PFSK-1 (cell line): Measurements from ENCODE around the gene STON2.

Experiments
- POLR2AphosphoS5 ChIP-seq: IDR thresholded peaks from 2 replicates; pipeline ENCODE4 v1.6.1; 2012; ENCODE audit warnings: low read depth, mild to moderate bottlenecking, control low read depth, low read length, moderate library complexity
- TAF1 ChIP-seq: IDR thresholded peaks from 2 replicates; pipeline ENCODE4 v1.6.1; 2012; ENCODE audit warnings: low read length, control low read depth, borderline replicate concordance; ENCODE audit not compliant: insufficient read depth
- TF ChIP-seq, protein P1 (sequence below), 2 experiments: IDR thresholded peaks; 2 replicates each; pipeline versions ENCODE4 v1.6.1 to v1.8.0; 2011 to 2012; ENCODE audit warnings: low read depth in 2 of 2, low read length in 2 of 2, control low read depth in 1 of 2, inconsistent platforms in 1 of 2, mild to moderate bottlenecking in 1 of 2, moderate library complexity in 1 of 2; ENCODE audit not compliant: insufficient read depth in 1 of 2

- TF ChIP-seq TAF1 (no peak), POLR2AphosphoS5 (no peak)
- TF ChIP-seq, protein P1, sequence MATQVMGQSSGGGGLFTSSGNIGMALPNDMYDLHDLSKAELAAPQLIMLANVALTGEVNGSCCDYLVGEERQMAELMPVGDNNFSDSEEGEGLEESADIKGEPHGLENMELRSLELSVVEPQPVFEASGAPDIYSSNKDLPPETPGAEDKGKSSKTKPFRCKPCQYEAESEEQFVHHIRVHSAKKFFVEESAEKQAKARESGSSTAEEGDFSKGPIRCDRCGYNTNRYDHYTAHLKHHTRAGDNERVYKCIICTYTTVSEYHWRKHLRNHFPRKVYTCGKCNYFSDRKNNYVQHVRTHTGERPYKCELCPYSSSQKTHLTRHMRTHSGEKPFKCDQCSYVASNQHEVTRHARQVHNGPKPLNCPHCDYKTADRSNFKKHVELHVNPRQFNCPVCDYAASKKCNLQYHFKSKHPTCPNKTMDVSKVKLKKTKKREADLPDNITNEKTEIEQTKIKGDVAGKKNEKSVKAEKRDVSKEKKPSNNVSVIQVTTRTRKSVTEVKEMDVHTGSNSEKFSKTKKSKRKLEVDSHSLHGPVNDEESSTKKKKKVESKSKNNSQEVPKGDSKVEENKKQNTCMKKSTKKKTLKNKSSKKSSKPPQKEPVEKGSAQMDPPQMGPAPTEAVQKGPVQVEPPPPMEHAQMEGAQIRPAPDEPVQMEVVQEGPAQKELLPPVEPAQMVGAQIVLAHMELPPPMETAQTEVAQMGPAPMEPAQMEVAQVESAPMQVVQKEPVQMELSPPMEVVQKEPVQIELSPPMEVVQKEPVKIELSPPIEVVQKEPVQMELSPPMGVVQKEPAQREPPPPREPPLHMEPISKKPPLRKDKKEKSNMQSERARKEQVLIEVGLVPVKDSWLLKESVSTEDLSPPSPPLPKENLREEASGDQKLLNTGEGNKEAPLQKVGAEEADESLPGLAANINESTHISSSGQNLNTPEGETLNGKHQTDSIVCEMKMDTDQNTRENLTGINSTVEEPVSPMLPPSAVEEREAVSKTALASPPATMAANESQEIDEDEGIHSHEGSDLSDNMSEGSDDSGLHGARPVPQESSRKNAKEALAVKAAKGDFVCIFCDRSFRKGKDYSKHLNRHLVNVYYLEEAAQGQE (IDR thresholded peaks at IDR 0.05; ENCODE audit: insufficient read depth in 1 of 2, low read depth in 2 of 2, low read length in 2 of 2): no peak
Measured at GRCh38 chr14:81235096-81235495, 165.0 kb downstream of the STON2 start.
